H9 (cell line): Measurements from ENCODE around the gene ANO10. TPM values are rescaled to one million over a fixed set of nuclear protein-coding genes. Genes with fewer than 3 reads are reported as not detected.
"Not testable (repeated sequence)": the region's sequence is repeated elsewhere in the genome, so short reads cannot be mapped to it uniquely, and the experiment has no call there.

Experiments used
- DNase-seq: peaks from one replicate; pipeline ENCODE4 v3.0.0-alpha.2; 2017
- H2AFZ ChIP-seq: one replicate; pipeline ENCODE4 v1.6.1; 2013; ENCODE audit warnings: mild to moderate bottlenecking, low read length, control low read depth, moderate library complexity
- H2AK5ac ChIP-seq: 2 replicates; pipeline ENCODE4 v1.6.1; 2013; ENCODE audit warnings: low read length, control low read depth, mixed read lengths; ENCODE audit not compliant: insufficient read length
- H2BK120ac ChIP-seq: one replicate; pipeline ENCODE4 v1.6.1; 2013; ENCODE audit warnings: low read depth, mild to moderate bottlenecking, low read length, control low read depth, inconsistent platforms; ENCODE audit not compliant: poor library complexity, severe bottlenecking
- H2BK12ac ChIP-seq: 2 replicates; pipeline ENCODE4 v1.6.1; 2013; ENCODE audit warnings: low read length, control low read depth, mixed read lengths, low read depth; ENCODE audit not compliant: insufficient read length
- H2BK15ac ChIP-seq: 2 replicates; pipeline ENCODE4 v1.6.1; 2013; ENCODE audit warnings: low read depth, low read length, control low read depth
- H2BK20ac ChIP-seq: one replicate; pipeline ENCODE4 v1.6.1; 2013; ENCODE audit warnings: low read depth, mild to moderate bottlenecking, low read length, control low read depth, inconsistent platforms; ENCODE audit not compliant: poor library complexity, severe bottlenecking
- H2BK5ac ChIP-seq: 2 replicates; pipeline ENCODE4 v1.6.1; 2013; ENCODE audit warnings: low read length, control low read depth, mixed read lengths; ENCODE audit not compliant: insufficient read length
- H3K14ac ChIP-seq: 2 replicates; pipeline ENCODE4 v1.6.1; 2013; ENCODE audit warnings: low read length, control low read depth; ENCODE audit not compliant: insufficient read depth
- H3K18ac ChIP-seq: 2 replicates; pipeline ENCODE4 v1.6.1; 2013; ENCODE audit warnings: low read depth, mild to moderate bottlenecking, mixed read lengths, low read length, control low read depth; ENCODE audit not compliant: insufficient read length
- H3K23ac ChIP-seq: 2 replicates; pipeline ENCODE4 v1.6.1; 2013; ENCODE audit warnings: low read length, control low read depth, mixed read lengths, low read depth; ENCODE audit not compliant: insufficient read length
- H3K23me2 ChIP-seq: 2 replicates; pipeline ENCODE4 v1.6.1; 2013; ENCODE audit warnings: low read depth, mild to moderate bottlenecking, mixed read lengths, low read length, control low read depth; ENCODE audit not compliant: insufficient read length, poor library complexity, severe bottlenecking
- H3K27ac ChIP-seq: 2 replicates; pipeline ENCODE4 v1.5.1; 2013; ENCODE audit warnings: low read length, control low read depth, mixed read lengths, low read depth; ENCODE audit not compliant: insufficient read length
- H3K27me3 ChIP-seq: 2 replicates; pipeline ENCODE4 v1.6.1; 2013; ENCODE audit warnings: low read length, control low read depth, inconsistent platforms; ENCODE audit not compliant: insufficient read depth
- H3K4ac ChIP-seq: 2 replicates; pipeline ENCODE4 v1.6.1; 2013; ENCODE audit warnings: low read depth, mild to moderate bottlenecking, control low read depth, inconsistent platforms, low read length, moderate library complexity
- H3K4me1 ChIP-seq: 2 replicates; pipeline ENCODE4 v1.6.1; 2013; ENCODE audit warnings: low read length, control low read depth, inconsistent platforms; ENCODE audit not compliant: insufficient read depth
- H3K4me2 ChIP-seq: 2 replicates; pipeline ENCODE4 v1.6.1; 2013; ENCODE audit warnings: low read length, control low read depth, mixed read lengths; ENCODE audit not compliant: insufficient read length, insufficient read depth
- H3K56ac ChIP-seq: 2 replicates; pipeline ENCODE4 v1.6.1; 2013; ENCODE audit warnings: low read depth, mild to moderate bottlenecking, mixed read lengths, low read length, control low read depth; ENCODE audit not compliant: insufficient read length
- H3K79me1 ChIP-seq: 2 replicates; pipeline ENCODE4 v1.6.1; 2013; ENCODE audit warnings: low read depth, mild to moderate bottlenecking, moderate library complexity, low read length, control low read depth, inconsistent platforms; ENCODE audit not compliant: insufficient read depth, poor library complexity, severe bottlenecking
- H3K79me2 ChIP-seq: 2 replicates; pipeline ENCODE4 v1.6.1; 2013; ENCODE audit warnings: low read length, control low read depth, inconsistent platforms; ENCODE audit not compliant: insufficient read depth
- H3K9ac ChIP-seq: 2 replicates; pipeline ENCODE4 v1.6.1; 2013; ENCODE audit warnings: low read length, control low read depth, mixed read lengths; ENCODE audit not compliant: insufficient read length; ENCODE audit errors: extremely low read depth
- H3K9me3 ChIP-seq: one replicate; pipeline ENCODE4 v1.6.1; 2013; ENCODE audit warnings: low read depth, low read length, inconsistent platforms; ENCODE audit not compliant: control insufficient read depth
- H3T11ph ChIP-seq: one replicate; pipeline ENCODE4 v1.6.1; 2013; ENCODE audit warnings: mild to moderate bottlenecking, low read length, control low read depth, inconsistent platforms
- H4K20me1 ChIP-seq: one replicate; pipeline ENCODE4 v1.6.1; 2013; ENCODE audit not compliant: control insufficient read depth, insufficient read length, insufficient read depth
- H4K5ac ChIP-seq: 2 replicates; pipeline ENCODE4 v1.6.1; 2013; ENCODE audit warnings: low read depth, mild to moderate bottlenecking, mixed read lengths, low read length, control low read depth; ENCODE audit not compliant: insufficient read length
- H4K8ac ChIP-seq: replicated peaks from 2 replicates; pipeline ENCODE4 v1.6.1; 2013; ENCODE audit warnings: low read length, control low read depth, mixed read lengths, low read depth; ENCODE audit not compliant: insufficient read length
- H4K91ac ChIP-seq: 2 replicates; pipeline ENCODE4 v1.6.1; 2013; ENCODE audit warnings: low read depth, mild to moderate bottlenecking, moderate library complexity, mixed read lengths, low read length, control low read depth; ENCODE audit not compliant: insufficient read length
- H3K27ac Mint-ChIP-seq, 3 experiments: 2 replicates in 2 of 3; 3 replicates in 1 of 3; pipeline ENCODE4 v1.8.0; 2020 to 2021; ENCODE audit warnings: mixed read lengths in 3 of 3, mild to moderate bottlenecking in 1 of 3, moderate library complexity in 1 of 3
- H3K27me3 Mint-ChIP-seq: 2 replicates; pipeline ENCODE4 v1.8.0; 2021; ENCODE audit warnings: low read depth, mild to moderate bottlenecking, moderate library complexity, mixed read lengths
- H3K36me3 Mint-ChIP-seq, 3 experiments: 2 replicates in 2 of 3; 3 replicates in 1 of 3; pipeline ENCODE4 v1.8.0; 2020 to 2021; ENCODE audit warnings: low read depth in 3 of 3, mixed read lengths in 3 of 3; ENCODE audit not compliant: insufficient read depth in 1 of 3
- H3K4me1 Mint-ChIP-seq, 2 experiments: 2 replicates each; pipeline ENCODE4 v1.8.0; 2020; ENCODE audit warnings: mixed read lengths in 2 of 2
- H3K4me3 Mint-ChIP-seq, 2 experiments: 2 replicates in 1 of 2; 3 replicates in 1 of 2; pipeline ENCODE4 v1.8.0; 2020 to 2021; ENCODE audit warnings: mild to moderate bottlenecking in 2 of 2, mixed read lengths in 2 of 2, moderate library complexity in 1 of 2
- H3K9me3 Mint-ChIP-seq, 2 experiments: 2 replicates in 1 of 2; 3 replicates in 1 of 2; pipeline ENCODE4 v1.8.0; 2020; ENCODE audit warnings: mild to moderate bottlenecking in 2 of 2, mixed read lengths in 2 of 2, moderate library complexity in 1 of 2
- WGBS: extraction: QIAGEN DNeasy Blood & Tissue Kit; methylation state at CpG from one replicate; pipeline ENCODE4 v1.1.7; 2013; ENCODE audit warnings: missing lambda C conversion rate, low lambda C conversion rate, mixed read lengths; ENCODE audit not compliant: insufficient read length; ENCODE audit errors: extremely low coverage; 5-methylcytosine and 5-hydroxymethylcytosine counted together
- total RNA-seq: library from RNA; stranded (reverse); gene quantifications from 2 replicates; pipeline ENCODE4 v1.2.1, GENCODE V29; 2021

The ANO10 gene
- total RNA-seq, 1 experiment from 2014 or later, result 38.7 TPM

GRCh38 chr3:43661376-43661775, 39.6 kb upstream of the ANO10 start:
- not testable (repeated sequence) for H2BK5ac ChIP-seq, H3K4me3 Mint-ChIP-seq, H2BK12ac ChIP-seq, H3K27me3 ChIP-seq, H3K4me1 ChIP-seq, H3K9me3 ChIP-seq, H2BK120ac ChIP-seq, H4K8ac ChIP-seq, H3K23ac ChIP-seq, H3K4me2 ChIP-seq, H3K79me1 ChIP-seq, H3T11ph ChIP-seq, H3K18ac ChIP-seq, H4K20me1 ChIP-seq, H3K27ac ChIP-seq, H2AK5ac ChIP-seq, H4K91ac ChIP-seq, H3K4ac ChIP-seq, H3K23me2 ChIP-seq, H3K79me2 ChIP-seq, H3K27ac Mint-ChIP-seq, H2BK15ac ChIP-seq, H2AFZ ChIP-seq, DNase-seq, H3K27me3 Mint-ChIP-seq, H3K56ac ChIP-seq, H3K9ac ChIP-seq, H4K5ac ChIP-seq, H3K14ac ChIP-seq, H2BK20ac ChIP-seq
- H3K4me1 Mint-ChIP-seq, result peaks cover 8 to 13% of the 10 kb centered on the region in 2 experiments
- peaks cover 16 to 19% of the 10 kb centered on the region in 2 experiments for H3K9me3 Mint-ChIP-seq
- no CpG with 5 or more reads among the region's 1 CpG for WGBS
- H3K36me3 Mint-ChIP-seq, result peaks cover 6 to 29% (median 10%) of the 10 kb centered on the region in 3 experiments; a peak in 6 of 7 replicates
